DOHH2 (cell line): ENCODE results near the gene LGALS8.

Experiments used
- H3F3A ChIP-seq: fragments of 200-600 bp; sonication (generic), shearing (Covaris generic); 2 replicates; pipeline ENCODE4 v1.6.0; 2016; ENCODE audit warnings: antibody characterized with exemption, mild to moderate bottlenecking; ENCODE audit not compliant: control insufficient read depth, insufficient read depth
- H3K27ac ChIP-seq: fragments of 200-600 bp; sonication (generic); 2 replicates; pipeline ENCODE4 v1.5.1; 2014; ENCODE audit warnings: low read depth, mild to moderate bottlenecking, low read length, moderate library complexity
- H3K27me3 ChIP-seq: fragments of 200-600 bp; sonication (generic); 2 replicates; pipeline ENCODE4 v1.6.1; 2014; ENCODE audit warnings: mild to moderate bottlenecking, low read length, mixed read lengths; ENCODE audit not compliant: control insufficient read depth
- H3K36me3 ChIP-seq: fragments of 200-600 bp; sonication (generic); 2 replicates; pipeline ENCODE4 v1.6.1; 2014; ENCODE audit warnings: mild to moderate bottlenecking, low read length, moderate library complexity, mixed read lengths; ENCODE audit not compliant: control insufficient read depth
- H3K4me1 ChIP-seq: fragments of 200-600 bp; sonication (generic); 2 replicates; pipeline ENCODE4 v1.6.1; 2014; ENCODE audit warnings: mild to moderate bottlenecking, low read length, mixed read lengths; ENCODE audit not compliant: control insufficient read depth
- H3K4me2 ChIP-seq: fragments of 200-600 bp; sonication (generic); 2 replicates; pipeline ENCODE4 v1.6.0; 2014; ENCODE audit warnings: mild to moderate bottlenecking, low read length, moderate library complexity
- H3K4me3 ChIP-seq: fragments of 200-600 bp; sonication (generic); 2 replicates; pipeline ENCODE4 v1.5.1; 2014; ENCODE audit warnings: mild to moderate bottlenecking, low read length, mixed read lengths
- H3K79me2 ChIP-seq: fragments of 200-600 bp; sonication (generic); 2 replicates; pipeline ENCODE4 v1.6.1; 2014; ENCODE audit warnings: mild to moderate bottlenecking, low read length, mixed read lengths; ENCODE audit not compliant: control insufficient read depth
- H3K9me2 ChIP-seq: fragments of 200-600 bp; sonication (generic); replicated peaks from 2 replicates; pipeline ENCODE4 v1.6.1; 2014; ENCODE audit warnings: mild to moderate bottlenecking, low read length, mixed read lengths; ENCODE audit not compliant: control insufficient read depth
- H3K9me3 ChIP-seq: fragments of 200-600 bp; sonication (generic); 2 replicates; pipeline ENCODE4 v1.6.1; 2014; ENCODE audit warnings: antibody characterized with exemption, low read length, mixed read lengths; ENCODE audit not compliant: control insufficient read depth, insufficient read depth
- H4K20me1 ChIP-seq: fragments of 200-600 bp; sonication (generic); 2 replicates; pipeline ENCODE4 v1.6.0; 2014; ENCODE audit warnings: low read depth, mild to moderate bottlenecking, antibody characterized with exemption, low read length, moderate library complexity; ENCODE audit not compliant: control insufficient read depth, insufficient read depth
- EZH2phosphoT487 ChIP-seq: fragments of 200-600 bp; sonication (generic); IDR thresholded peaks from 2 replicates; pipeline ENCODE4 v1.6.1; 2017; ENCODE audit warnings: borderline replicate concordance, mild to moderate bottlenecking, antibody characterized with exemption, low read length, moderate library complexity, mixed read lengths
- TF ChIP-seq, protein P1 (sequence below): fragments of 200-600 bp; sonication (generic); IDR thresholded peaks from one replicate; pipeline ENCODE4 v1.5.1; 2014; ENCODE audit warnings: antibody characterized with exemption, mild to moderate bottlenecking, low read depth, low read length; ENCODE audit not compliant: poor library complexity, severe bottlenecking

The LGALS8 gene

DNA sequence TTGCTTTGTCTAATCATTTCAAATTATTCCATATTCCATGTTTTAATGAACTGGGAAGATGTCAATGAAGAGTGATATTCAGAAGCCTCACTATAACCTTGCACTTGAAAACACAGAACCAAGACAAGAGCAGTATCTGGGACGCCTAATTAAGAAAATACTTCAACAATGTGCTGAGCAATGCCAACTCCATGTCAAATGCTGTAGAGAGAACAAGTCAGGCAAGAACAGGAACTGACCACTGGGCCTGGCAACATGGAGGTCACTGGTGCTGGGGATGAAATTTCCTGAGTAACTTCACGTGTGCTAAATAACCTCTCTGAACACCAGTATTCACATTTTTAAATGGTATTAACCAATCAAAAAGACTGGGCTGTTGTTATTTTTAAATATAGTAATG, 57.7 kb downstream of the LGALS8 start:
- Histone ChIP-seq H3K9me3 (no peaks in the 10 kb centered on the region), H3K79me2 (no peaks in the 10 kb centered on the region), H3K4me3 (no peak overlapping the region), H3K36me3 (peaks cover 83% of the 10 kb centered on the region), H3K27ac (no peak overlapping the region), H3K27me3 (no peaks in the 10 kb centered on the region), H3F3A (no peaks in the 10 kb centered on the region), H3K4me2 (no peak overlapping the region), H4K20me1 (no peaks in the 10 kb centered on the region), H3K4me1 (no peaks in the 10 kb centered on the region), H3K9me2 (no peaks in the 10 kb centered on the region)
- no peak for TF ChIP-seq EZH2phosphoT487
- TF ChIP-seq, protein P1, sequence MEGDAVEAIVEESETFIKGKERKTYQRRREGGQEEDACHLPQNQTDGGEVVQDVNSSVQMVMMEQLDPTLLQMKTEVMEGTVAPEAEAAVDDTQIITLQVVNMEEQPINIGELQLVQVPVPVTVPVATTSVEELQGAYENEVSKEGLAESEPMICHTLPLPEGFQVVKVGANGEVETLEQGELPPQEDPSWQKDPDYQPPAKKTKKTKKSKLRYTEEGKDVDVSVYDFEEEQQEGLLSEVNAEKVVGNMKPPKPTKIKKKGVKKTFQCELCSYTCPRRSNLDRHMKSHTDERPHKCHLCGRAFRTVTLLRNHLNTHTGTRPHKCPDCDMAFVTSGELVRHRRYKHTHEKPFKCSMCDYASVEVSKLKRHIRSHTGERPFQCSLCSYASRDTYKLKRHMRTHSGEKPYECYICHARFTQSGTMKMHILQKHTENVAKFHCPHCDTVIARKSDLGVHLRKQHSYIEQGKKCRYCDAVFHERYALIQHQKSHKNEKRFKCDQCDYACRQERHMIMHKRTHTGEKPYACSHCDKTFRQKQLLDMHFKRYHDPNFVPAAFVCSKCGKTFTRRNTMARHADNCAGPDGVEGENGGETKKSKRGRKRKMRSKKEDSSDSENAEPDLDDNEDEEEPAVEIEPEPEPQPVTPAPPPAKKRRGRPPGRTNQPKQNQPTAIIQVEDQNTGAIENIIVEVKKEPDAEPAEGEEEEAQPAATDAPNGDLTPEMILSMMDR, result no peak

DNA sequence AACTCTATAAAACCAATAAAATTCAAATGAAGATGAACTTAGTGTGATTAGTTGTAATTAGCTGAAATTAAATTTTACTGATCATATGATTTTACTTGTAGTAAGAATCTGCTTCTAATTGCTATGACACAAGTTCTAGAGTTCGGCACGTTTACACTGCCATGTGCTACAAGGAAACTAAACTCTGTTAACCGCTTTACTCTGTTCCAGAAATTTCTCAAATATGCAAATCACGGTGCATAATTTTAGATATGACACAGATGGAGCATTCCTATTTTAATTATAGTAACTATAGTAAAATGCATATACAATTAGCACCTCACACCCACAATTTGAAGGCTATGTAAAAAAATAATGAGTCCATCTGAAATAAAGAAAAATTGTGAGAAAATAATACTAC, 65.7 kb downstream of the LGALS8 start:
- H3K9me3 ChIP-seq, result no peaks in the 10 kb centered on the region
- no peaks in the 10 kb centered on the region for H3K27me3 ChIP-seq
- H3K4me1 ChIP-seq, result peaks cover 6% of the 10 kb centered on the region
- TF ChIP-seq, protein P1, result no peak
- no peak for TF ChIP-seq EZH2phosphoT487
- H3K79me2 ChIP-seq, result 0 out of 2 replicates have a peak, but pooled peaks cover 2% of the 10 kb centered on the region
- H3K4me3 ChIP-seq, result no peak overlapping the region
- peaks cover 96% of the 10 kb centered on the region for H3K36me3 ChIP-seq
- peaks cover 4% of the 10 kb centered on the region; the same call in 1 of the 2 replicates for H4K20me1 ChIP-seq
- no peak overlapping the region for H3K4me2 ChIP-seq
- H3F3A ChIP-seq, result 0 out of 2 replicates have a peak, but pooled peaks cover 4% of the 10 kb centered on the region
- H3K27ac ChIP-seq, result no peak overlapping the region
- H3K9me2 ChIP-seq, result no peaks in the 10 kb centered on the region

GRCh38 chr1:236590553-236591150, 66.9 kb downstream of the LGALS8 start:
- Histone ChIP-seq H3K27me3 (no peaks in the 10 kb centered on the region), H3K27ac (no peak overlapping the region), H3K4me1 (peaks cover 6% of the 10 kb centered on the region), H4K20me1 (peaks cover 4% of the 10 kb centered on the region; the same call in 1 of the 2 replicates), H3K9me2 (no peaks in the 10 kb centered on the region), H3K4me3 (no peak overlapping the region), H3K4me2 (no peak overlapping the region), H3K9me3 (no peaks in the 10 kb centered on the region), H3K36me3 (peaks cover 95% of the 10 kb centered on the region), H3K79me2 (0 out of 2 replicates have a peak, but pooled peaks cover 2% of the 10 kb centered on the region), H3F3A (0 out of 2 replicates have a peak, but pooled peaks cover 4% of the 10 kb centered on the region)
- TF ChIP-seq, protein P1, result no peak
- TF ChIP-seq EZH2phosphoT487, result no peak
